Central memory CD8-positive, alpha-beta T cell (primary cell): ENCODE data around the gene PPHLN1.

Experiments
- ATAC-seq: fragments of 150-1000 bp; cut with Tn5 transposase; replicated peaks from 2 replicates; pipeline ENCODE4 v1.10.0; 2022; ENCODE audit warnings: mild to moderate bottlenecking, moderate FRiP score, moderate number of reproducible peaks; ENCODE audit not compliant: poor library complexity, severe bottlenecking; ENCODE audit errors: extremely low read depth
- DNase-seq, 2 donors: peaks; one replicate each; pipeline ENCODE4 v3.0.0; 2021; ENCODE audit warnings: low spot score in 2 of 2
- H3K27ac Mint-ChIP-seq: one replicate; pipeline ENCODE4 v1.8.0; 2022; ENCODE audit warnings: low read depth, mild to moderate bottlenecking, moderate library complexity, mixed read lengths
- H3K27me3 Mint-ChIP-seq: one replicate; pipeline ENCODE4 v1.8.0; 2022; ENCODE audit warnings: mixed read lengths
- H3K36me3 Mint-ChIP-seq: one replicate; pipeline ENCODE4 v1.8.0; 2022; ENCODE audit warnings: mild to moderate bottlenecking, moderate library complexity, mixed read lengths; ENCODE audit not compliant: insufficient read depth
- H3K4me1 Mint-ChIP-seq: one replicate; pipeline ENCODE4 v1.8.0; 2022; ENCODE audit warnings: mixed read lengths
- H3K4me3 Mint-ChIP-seq: one replicate; pipeline ENCODE4 v1.8.0; 2022; ENCODE audit warnings: mild to moderate bottlenecking, moderate library complexity, mixed read lengths
- H3K9me3 Mint-ChIP-seq: one replicate; pipeline ENCODE4 v1.8.0; 2022; ENCODE audit warnings: mixed read lengths

PPHLN1 gene

DNA sequence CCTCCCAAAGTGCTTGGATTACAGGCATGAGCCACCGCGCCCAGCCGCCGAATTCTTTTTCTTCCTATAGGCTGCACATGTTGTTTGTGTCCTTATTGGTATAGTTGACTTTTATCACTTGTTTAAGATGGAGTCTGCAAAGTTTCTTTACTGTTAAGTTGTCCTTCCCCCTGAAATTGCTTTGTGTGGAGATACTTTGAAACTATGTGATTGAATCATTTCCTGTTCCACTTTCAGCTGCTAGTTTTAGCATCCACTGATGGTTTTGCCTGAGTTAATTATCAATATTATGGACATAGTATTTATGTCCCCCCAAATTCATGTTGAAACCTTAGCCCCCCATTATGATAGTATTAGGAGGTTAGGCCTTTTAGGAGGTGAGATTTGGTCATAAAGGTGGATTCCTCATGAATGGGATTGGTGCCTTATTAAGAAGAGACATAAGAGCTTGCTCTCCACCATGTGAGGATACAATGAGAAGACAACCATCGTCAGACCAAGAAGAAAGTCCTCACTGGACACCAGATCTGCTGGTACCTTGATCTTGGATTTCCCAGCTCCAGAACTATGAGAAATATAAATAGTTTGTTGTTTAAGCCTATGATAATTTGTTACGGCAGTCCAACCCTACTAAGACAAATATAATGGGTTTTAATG, 34.9 kb downstream of the PPHLN1 start:
- H3K27me3 Mint-ChIP-seq, result no peaks in the 10 kb centered on the region
- H3K9me3 Mint-ChIP-seq, result no peaks in the 10 kb centered on the region
- H3K4me1 Mint-ChIP-seq, result peaks cover 27% of the 10 kb centered on the region
- no peak overlapping the region for H3K27ac Mint-ChIP-seq
- peaks cover 20% of the 10 kb centered on the region for H3K36me3 Mint-ChIP-seq
- DNase-seq (no peak), ATAC-seq (no peak)
- no peak overlapping the region for H3K4me3 Mint-ChIP-seq

DNA sequence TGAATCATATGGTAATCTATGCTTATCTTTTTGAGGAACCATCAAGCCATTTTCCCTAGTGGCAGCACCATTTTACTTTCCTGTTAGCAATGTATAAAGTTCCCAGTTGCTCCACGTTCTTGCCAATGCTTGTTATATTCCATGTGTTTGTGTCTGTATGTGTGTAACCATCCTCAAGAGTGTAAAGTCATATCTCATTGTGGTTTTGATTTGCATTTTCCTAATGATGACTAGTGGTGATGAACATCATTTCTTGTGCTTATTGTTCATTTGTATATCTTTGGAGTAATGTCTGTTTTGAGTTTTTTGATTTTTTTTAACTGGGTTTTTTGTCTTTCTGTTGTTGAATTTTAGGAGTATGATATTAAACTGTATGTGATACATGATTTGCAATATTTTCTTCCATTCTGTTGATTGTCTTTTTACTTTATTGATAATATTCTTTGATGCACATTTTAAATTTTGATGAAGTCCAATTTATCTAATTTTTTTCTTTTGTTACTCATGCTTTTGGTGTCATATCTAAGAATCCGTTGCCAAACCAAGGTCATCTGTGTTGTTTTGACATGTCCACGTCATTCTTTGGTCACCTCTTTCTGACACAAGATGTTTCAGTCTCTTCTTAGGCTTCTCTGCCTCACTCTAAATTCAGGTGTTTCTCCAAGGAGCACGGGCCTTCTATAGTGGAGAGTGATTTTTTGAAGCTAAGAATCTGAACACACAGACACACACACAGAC, 36.1 kb downstream of the PPHLN1 start:
- ATAC-seq (no peak), DNase-seq (no peak)
- Mint-ChIP-seq H3K4me1 (peaks cover 32% of the 10 kb centered on the region), H3K9me3 (no peaks in the 10 kb centered on the region), H3K27ac (no peak overlapping the region), H3K4me3 (no peak overlapping the region), H3K27me3 (no peaks in the 10 kb centered on the region), H3K36me3 (peaks cover 10% of the 10 kb centered on the region)

DNA sequence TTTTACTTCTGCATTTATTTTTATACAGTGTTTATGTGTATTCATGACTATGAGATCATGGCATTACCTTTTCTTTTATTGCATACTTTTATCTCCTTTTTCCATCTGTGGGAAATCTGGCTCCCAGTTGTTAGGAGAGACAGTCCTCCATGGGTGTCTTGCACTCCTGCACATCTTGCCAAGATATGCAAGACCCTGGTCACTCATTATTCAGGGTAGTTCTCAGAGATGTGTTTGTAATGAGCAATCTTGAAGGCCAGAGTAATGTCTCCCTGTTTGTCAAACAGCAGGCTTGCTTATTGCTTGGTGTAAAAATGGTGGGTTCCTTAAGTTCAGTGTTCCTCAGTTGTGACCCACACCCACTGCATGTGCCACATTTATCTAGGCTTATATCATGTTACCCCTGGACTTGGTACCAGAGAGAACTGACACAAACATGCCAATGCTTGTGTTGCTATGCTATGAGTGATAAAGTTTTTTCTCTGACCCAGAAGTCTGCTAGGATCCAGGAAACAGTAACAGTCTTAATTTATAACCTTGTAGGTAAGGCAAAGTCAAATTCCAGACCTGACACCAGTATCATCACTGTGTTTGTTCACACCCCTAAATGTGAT, 36.8 kb downstream of the PPHLN1 start:
- no peak for DNase-seq
- Mint-ChIP-seq H3K27me3 (no peaks in the 10 kb centered on the region), H3K4me3 (no peak overlapping the region), H3K4me1 (peaks cover 32% of the 10 kb centered on the region), H3K27ac (no peak overlapping the region), H3K36me3 (peaks cover 10% of the 10 kb centered on the region), H3K9me3 (no peaks in the 10 kb centered on the region)
- no peak for ATAC-seq

DNA sequence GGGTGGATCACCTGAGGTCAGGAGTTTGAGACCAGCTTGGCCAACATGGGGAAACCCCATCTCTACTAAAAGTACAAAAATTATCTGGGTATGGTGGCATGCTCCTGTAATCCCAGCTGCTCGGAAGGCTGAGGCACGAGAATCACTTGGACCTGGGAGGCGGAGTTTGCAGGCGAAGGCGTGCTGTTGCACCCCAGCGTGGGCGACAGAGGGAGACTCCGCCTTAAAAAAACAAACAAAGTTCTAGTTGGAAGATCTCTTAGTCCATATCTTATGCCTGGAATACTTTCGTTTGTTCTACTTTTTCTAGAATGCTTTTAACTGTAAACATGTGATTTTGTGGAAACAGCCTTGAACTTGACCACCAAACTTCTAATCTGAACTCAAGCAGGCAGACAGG, 38.7 kb downstream of the PPHLN1 start:
- no peak overlapping the region for H3K4me3 Mint-ChIP-seq
- no peaks in the 10 kb centered on the region for H3K9me3 Mint-ChIP-seq
- H3K27me3 Mint-ChIP-seq, result no peaks in the 10 kb centered on the region
- peak overlapping the region; percentile 46 for H3K27ac Mint-ChIP-seq
- H3K4me1 Mint-ChIP-seq, result peaks cover 28% of the 10 kb centered on the region
- no peak for ATAC-seq
- H3K36me3 Mint-ChIP-seq, result peaks cover 9% of the 10 kb centered on the region
- no peak for DNase-seq

DNA sequence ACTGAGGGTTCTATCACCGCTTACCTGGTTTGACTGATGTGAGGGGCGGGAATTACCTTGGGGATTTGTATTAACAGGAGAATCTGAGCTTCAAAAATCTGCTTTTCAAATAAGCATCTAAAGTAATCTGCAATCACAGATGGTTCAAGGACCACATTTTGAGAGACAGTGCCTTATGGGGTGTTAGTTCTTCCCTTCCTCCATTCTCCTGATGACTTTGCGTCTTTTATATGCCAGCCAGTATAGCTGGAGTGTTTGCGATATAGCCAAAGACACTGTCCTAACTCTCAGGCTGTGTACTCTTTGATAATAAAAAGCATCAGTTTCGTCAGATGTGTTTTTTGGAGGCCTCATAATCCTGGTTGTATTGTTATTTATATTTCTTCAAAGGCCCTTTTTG, 39.5 kb downstream of the PPHLN1 start:
- Mint-ChIP-seq H3K36me3 (peaks cover 8% of the 10 kb centered on the region), H3K9me3 (no peaks in the 10 kb centered on the region), H3K27ac (no peak overlapping the region)

DNA sequence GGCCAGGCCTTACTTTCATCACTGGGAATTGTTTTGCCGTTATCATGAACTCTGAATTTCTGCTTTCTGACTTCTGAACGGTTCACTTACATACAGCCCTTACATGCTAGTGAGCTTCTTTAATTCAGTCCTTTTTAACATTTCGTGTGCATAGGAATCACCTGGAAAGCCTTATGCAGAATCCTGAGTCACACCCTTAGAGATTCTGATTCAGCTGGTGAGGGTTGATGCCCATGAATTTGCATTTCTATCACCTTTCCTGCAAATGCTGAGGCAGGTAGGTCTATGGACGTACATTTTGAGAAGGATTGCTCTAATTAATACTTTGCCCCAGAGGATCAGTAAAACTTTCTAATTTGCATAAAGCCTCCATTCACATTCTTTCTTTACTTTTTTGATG, 44.0 kb downstream of the PPHLN1 start:
- DNase-seq (no peak), ATAC-seq (no peak)
- Mint-ChIP-seq H3K4me1 (peaks cover 19% of the 10 kb centered on the region), H3K27ac (no peak overlapping the region), H3K36me3 (peaks cover 14% of the 10 kb centered on the region), H3K4me3 (no peak overlapping the region), H3K9me3 (no peaks in the 10 kb centered on the region), H3K27me3 (no peaks in the 10 kb centered on the region)

More for the DNA sequence above, 39.5 kb downstream of the PPHLN1 start:
- ATAC-seq (no peak), DNase-seq (no peak)
- Mint-ChIP-seq H3K4me1 (peaks cover 26% of the 10 kb centered on the region), H3K27me3 (no peaks in the 10 kb centered on the region), H3K4me3 (no peak overlapping the region)

DNA sequence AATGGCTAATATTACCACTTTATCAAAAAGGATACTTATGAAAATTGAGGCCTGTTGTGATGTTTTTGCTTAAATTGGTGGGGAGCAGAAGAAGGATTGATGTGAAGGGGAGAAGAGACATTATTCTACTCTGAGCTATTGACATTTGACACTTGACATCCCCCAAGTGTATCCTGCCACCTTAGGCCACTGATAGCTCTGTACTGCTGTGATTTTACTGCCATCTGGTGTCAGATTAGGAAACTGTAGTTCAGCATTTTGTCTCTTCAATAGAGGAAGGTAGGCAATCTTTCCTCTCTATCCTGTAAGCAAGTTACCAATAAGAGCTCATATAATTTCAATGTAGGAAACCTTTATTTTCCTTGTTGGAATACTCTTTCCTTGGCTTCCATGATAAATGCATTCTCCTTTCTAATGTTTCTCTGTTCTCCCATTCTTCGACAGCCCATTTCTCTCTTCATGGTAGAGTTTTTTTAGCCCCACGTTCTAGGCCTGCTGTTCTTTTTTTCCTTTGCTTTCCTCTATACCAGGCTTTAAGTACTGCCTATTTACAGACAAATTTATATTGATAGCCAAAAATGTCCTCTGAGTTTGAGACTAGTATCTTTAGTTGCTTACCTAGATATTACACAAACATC, 46.3 kb downstream of the PPHLN1 start:
- no peak overlapping the region for H3K4me3 Mint-ChIP-seq
- no peaks in the 10 kb centered on the region for H3K27me3 Mint-ChIP-seq
- H3K27ac Mint-ChIP-seq, result peak overlapping the region; percentile 15
- H3K36me3 Mint-ChIP-seq, result peaks cover 28% of the 10 kb centered on the region
- peaks cover 14% of the 10 kb centered on the region for H3K4me1 Mint-ChIP-seq
- DNase-seq (peak in 1 of 2 donors; percentile 23), ATAC-seq (peak; percentile 80)
- H3K9me3 Mint-ChIP-seq, result no peaks in the 10 kb centered on the region

DNA sequence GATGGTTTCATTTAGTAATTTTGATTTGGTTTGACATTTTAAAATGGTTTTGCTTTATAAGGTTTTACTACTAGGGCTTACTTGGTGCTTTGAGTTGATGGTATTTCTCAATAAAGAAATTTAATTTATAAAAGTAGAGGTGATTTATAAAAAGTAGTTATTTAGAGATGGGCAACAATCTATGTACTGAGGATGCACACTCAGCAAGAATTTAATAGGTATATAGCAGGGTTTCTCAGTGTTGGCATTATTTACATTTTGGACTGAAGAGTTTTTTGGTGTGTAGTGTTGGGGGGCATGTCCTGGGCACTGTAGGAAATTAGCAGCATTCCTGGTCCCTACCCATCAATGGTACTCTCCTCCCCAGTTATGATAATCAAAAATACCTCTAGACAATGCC, 47.7 kb downstream of the PPHLN1 start:
- H3K36me3 Mint-ChIP-seq, result peaks cover 34% of the 10 kb centered on the region
- H3K27me3 Mint-ChIP-seq, result no peaks in the 10 kb centered on the region
- peaks cover 15% of the 10 kb centered on the region for H3K4me1 Mint-ChIP-seq
- no peak overlapping the region for H3K4me3 Mint-ChIP-seq
- ATAC-seq (no peak), DNase-seq (no peak)
- H3K9me3 Mint-ChIP-seq, result no peaks in the 10 kb centered on the region
- no peak overlapping the region for H3K27ac Mint-ChIP-seq

DNA sequence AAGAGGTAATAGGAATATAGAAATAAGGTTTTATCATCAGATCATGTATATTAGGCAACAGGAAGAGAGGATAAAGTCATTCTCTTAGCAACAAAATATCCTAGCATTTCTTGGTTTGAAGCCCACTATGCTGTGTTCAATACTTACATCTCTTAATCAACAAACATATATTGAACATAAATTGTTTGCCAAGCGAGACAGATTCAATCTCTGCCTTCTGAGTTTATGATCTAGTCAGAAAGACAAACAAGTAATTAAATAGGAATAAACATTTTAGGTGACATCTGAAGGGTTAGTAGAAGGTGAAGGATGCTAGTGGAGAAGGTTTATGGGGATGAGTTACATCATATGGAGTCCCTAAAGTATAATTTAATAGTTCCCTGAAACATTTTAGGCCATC, 54.8 kb downstream of the PPHLN1 start:
- peaks cover 25% of the 10 kb centered on the region for H3K36me3 Mint-ChIP-seq
- H3K4me3 Mint-ChIP-seq, result no peak overlapping the region
- no peaks in the 10 kb centered on the region for H3K27me3 Mint-ChIP-seq
- DNase-seq (no peak), ATAC-seq (no peak)
- H3K4me1 Mint-ChIP-seq, result peaks cover 22% of the 10 kb centered on the region
- no peaks in the 10 kb centered on the region for H3K9me3 Mint-ChIP-seq
- H3K27ac Mint-ChIP-seq, result no peak overlapping the region

DNA sequence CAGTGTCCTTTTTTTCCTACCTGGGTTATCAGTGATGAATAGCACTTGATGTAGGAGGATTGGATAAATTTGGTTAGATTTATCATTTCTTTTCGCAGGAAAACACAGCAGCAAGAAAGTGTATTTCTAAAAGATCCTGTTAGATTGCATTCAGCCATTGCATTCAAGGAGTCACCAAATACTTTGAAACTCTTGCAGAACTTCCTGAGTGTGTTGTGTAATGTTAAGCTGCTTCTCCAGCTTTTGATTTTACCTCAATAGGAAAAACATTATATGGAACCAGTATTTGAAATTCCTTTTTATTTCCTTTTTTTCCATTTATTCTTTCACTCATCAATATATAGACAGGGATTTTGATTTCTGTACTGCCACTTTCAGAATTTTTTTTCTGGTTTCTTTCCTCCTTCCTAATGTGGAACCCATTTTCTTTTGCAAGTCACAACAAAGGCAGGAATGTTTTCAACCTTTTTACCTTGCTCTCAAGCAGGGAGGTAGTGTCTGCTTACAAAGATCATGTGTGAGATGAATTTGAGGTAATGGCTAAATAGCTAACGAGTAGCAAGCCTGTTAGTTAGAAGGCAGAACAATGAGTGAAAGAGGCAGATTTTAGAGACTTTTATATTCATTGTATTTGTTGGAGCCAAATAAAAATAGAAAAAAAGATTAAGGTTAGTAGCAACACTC, 56.2 kb downstream of the PPHLN1 start:
- H3K27me3 Mint-ChIP-seq, result no peaks in the 10 kb centered on the region
- no peak overlapping the region for H3K4me3 Mint-ChIP-seq
- H3K27ac Mint-ChIP-seq, result peak overlapping the region; percentile 25
- H3K36me3 Mint-ChIP-seq, result peaks cover 15% of the 10 kb centered on the region
- H3K9me3 Mint-ChIP-seq, result no peaks in the 10 kb centered on the region
- H3K4me1 Mint-ChIP-seq, result peaks cover 22% of the 10 kb centered on the region
- no peak for ATAC-seq
- no peak for DNase-seq

DNA sequence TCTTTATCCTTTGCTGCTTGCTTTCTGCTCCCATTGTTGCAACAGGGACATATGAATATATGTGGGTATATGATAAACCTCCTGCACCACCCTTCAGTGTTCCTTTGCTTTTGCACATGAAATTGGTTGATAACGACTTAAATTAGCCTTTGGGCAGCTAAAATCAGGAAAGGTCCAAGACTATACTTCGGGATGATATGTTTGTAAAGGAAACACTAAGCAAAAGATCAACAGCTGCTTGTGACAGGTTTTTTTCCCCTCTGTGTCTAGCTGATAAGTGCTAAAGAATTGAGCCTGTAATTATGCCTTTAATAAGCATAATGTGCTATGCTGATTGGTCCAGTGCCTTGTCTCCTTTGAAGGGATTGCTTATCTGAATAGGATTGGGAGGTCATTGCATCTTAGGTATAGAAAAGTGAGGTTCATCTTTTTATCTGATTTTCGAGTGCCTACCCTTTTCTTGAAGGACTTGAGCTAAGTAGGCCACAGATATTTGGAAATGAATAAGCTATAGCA, 59.4 kb downstream of the PPHLN1 start:
- Mint-ChIP-seq H3K36me3 (peaks cover 23% of the 10 kb centered on the region), H3K4me1 (peaks cover 20% of the 10 kb centered on the region), H3K27me3 (no peaks in the 10 kb centered on the region), H3K9me3 (no peaks in the 10 kb centered on the region), H3K27ac (peak overlapping the region; percentile 5), H3K4me3 (no peak overlapping the region)
- ATAC-seq (no peak), DNase-seq (no peak)

DNA sequence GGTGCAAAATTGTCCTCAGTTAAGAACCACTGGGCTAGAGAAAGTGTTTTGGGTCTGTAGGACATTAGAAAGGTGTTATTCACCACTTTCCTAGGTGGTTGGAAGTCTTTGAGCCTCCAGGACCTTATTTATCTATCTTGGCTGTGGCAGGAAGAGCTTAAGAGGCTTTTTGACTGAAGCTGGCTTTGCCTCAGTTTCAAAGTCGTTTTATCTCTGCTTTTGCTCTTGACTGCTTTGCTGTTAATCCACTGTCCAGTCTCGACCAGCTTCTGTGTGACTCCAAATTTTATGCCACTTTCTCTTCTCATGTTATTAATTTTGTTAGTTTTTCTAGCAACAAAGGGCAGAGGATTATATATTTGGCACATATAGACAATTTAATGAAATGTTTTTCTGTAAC, 60.3 kb downstream of the PPHLN1 start:
- H3K27ac Mint-ChIP-seq, result no peak overlapping the region
- H3K4me3 Mint-ChIP-seq, result no peak overlapping the region
- DNase-seq (no peak), ATAC-seq (no peak)
- no peaks in the 10 kb centered on the region for H3K27me3 Mint-ChIP-seq
- no peaks in the 10 kb centered on the region for H3K9me3 Mint-ChIP-seq
- peaks cover 20% of the 10 kb centered on the region for H3K4me1 Mint-ChIP-seq
- peaks cover 25% of the 10 kb centered on the region for H3K36me3 Mint-ChIP-seq
